ENCODE results near the gene VRK1.

VRK1 gene

DNA sequence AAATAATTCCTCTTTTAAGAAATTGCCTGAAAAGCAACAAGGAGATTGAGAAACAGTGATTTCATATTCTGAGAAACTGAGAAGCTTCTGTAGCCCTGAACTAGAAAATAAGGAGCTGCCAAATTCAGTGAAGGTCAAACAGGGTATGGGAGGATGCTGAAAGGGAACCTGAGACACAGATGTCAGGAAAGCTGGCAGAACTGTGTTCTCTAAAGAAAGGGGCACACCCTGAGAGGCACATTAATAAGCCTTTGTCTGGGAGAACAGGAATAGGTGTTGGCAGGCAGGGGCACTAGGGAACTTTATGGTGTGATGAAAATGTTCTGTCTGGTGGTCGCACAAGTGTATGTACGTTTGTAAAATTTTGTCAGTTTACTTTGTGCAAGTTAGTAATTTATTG is 29.6 kb downstream of the VRK1 start:
- TF ChIP-seq GATA3 (IDR thresholded peaks at IDR 0.05; ENCODE audit: low read depth, low read length) (no peak), GATA2 (IDR thresholded peaks at IDR 0.05; ENCODE audit: low read depth, low read length) (no peak)

- no peak for TF ChIP-seq GATA2 (IDR thresholded peaks at IDR 0.05; ENCODE audit: low read depth, low read length)
- no peak for TF ChIP-seq GATA3 (IDR thresholded peaks at IDR 0.05; ENCODE audit: low read depth, low read length)
These were observed 30.1 kb downstream of the VRK1 start for GRCh38 chr14:96827290-96827689.

GRCh38 chr14:96829791-96830190 is 32.6 kb downstream of the VRK1 start:
- TF ChIP-seq GATA3 (IDR thresholded peaks at IDR 0.05; ENCODE audit: low read depth, low read length): no peak
- no peak for TF ChIP-seq GATA2 (IDR thresholded peaks at IDR 0.05; ENCODE audit: low read depth, low read length)

- TF ChIP-seq GATA2 (IDR thresholded peaks at IDR 0.05; ENCODE audit: low read depth, low read length) (no peak), GATA3 (IDR thresholded peaks at IDR 0.05; ENCODE audit: low read depth, low read length) (no peak)
These were observed 33.8 kb downstream of the VRK1 start for GRCh38 chr14:96830946-96831345.

DNA sequence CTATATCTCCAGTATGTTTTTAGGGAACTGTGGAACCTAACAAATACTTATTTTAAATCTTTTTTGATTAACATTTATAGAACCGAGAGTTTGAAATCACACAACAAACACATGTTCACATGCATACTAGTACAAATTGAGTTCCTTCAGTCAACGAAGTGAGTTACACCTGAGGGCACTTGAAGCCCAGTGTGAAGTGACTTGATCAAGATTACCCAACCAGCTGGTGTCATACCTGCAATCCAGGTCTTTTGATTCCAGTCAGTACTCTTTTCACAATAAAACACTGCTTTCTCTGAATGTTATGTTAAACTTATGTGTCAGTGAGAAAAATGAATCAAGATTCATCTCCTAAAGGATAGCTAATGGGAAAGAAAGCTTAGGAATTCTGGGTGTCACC is 35.2 kb downstream of the VRK1 start:
- TF ChIP-seq GATA3 (IDR thresholded peaks at IDR 0.05; ENCODE audit: low read depth, low read length) (no peak), GATA2 (IDR thresholded peaks at IDR 0.05; ENCODE audit: low read depth, low read length) (no peak)

GRCh38 chr14:96838449-96838848 is 41.3 kb downstream of the VRK1 start:
- TF ChIP-seq GATA2 (IDR thresholded peaks at IDR 0.05; ENCODE audit: low read depth, low read length) (no peak), GATA3 (IDR thresholded peaks at IDR 0.05; ENCODE audit: low read depth, low read length) (no peak)

- TF ChIP-seq GATA2 (IDR thresholded peaks at IDR 0.05; ENCODE audit: low read depth, low read length) (no peak), GATA3 (IDR thresholded peaks at IDR 0.05; ENCODE audit: low read depth, low read length) (no peak)
These were observed 42.1 kb downstream of the VRK1 start for GRCh38 chr14:96839251-96839650.

DNA sequence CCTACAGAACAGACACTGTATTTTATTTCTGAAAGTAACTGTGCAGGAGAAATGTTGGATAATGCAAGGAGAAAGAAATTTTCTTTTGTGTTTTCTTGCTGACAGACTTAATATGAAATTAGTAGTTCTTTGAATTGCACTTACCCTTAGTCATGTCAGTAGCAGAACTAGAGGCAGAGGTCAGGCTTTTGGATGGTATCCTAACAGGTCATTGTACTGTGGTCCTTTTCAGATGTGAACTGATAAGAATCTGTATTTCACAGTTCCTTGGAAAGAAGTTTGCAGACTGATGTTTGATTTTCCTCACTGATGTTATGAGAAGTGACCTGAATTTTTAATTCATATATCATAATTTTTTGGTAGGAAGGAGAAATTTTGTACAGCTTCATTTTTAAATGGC is 46.0 kb downstream of the VRK1 start:
- TF ChIP-seq GATA3 (IDR thresholded peaks at IDR 0.05; ENCODE audit: low read depth, low read length) (no peak), GATA2 (IDR thresholded peaks at IDR 0.05; ENCODE audit: low read depth, low read length) (no peak)

GRCh38 chr14:96844857-96845570 is 47.8 kb downstream of the VRK1 start:
- TF ChIP-seq GATA3 (IDR thresholded peaks at IDR 0.05; ENCODE audit: low read depth, low read length) (no peak), GATA2 (IDR thresholded peaks at IDR 0.05; ENCODE audit: low read depth, low read length) (no peak)

DNA sequence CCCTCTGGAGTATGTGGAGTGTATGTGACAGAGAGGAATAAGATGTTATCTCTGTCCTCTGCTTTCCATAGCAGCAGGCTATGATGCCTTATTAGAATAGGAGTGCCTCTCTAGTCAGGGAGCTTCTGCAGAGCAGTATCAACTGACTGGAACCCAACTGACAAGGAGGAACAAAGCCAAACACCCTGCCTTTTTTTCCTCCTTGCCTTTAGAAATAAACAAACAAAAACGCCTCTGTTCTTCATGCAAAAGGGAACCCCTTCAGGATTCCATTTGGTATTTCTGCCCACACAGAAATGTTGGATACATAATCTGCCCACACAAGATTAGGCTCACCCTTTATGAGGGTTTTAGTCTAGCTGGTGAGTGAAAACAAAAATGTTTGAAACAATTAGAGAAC is 50.3 kb downstream of the VRK1 start:
- TF ChIP-seq GATA3 (IDR thresholded peaks at IDR 0.05; ENCODE audit: low read depth, low read length): peak; percentile 8; the same call in 1 of the 2 replicates
- no peak; the same call in 1 of the 2 replicates for TF ChIP-seq GATA2 (IDR thresholded peaks at IDR 0.05; ENCODE audit: low read depth, low read length)

- TF ChIP-seq GATA2 (IDR thresholded peaks at IDR 0.05; ENCODE audit: low read depth, low read length) (no peak), GATA3 (IDR thresholded peaks at IDR 0.05; ENCODE audit: low read depth, low read length) (no peak)
These were observed 50.8 kb downstream of the VRK1 start for GRCh38 chr14:96848011-96848410.

DNA sequence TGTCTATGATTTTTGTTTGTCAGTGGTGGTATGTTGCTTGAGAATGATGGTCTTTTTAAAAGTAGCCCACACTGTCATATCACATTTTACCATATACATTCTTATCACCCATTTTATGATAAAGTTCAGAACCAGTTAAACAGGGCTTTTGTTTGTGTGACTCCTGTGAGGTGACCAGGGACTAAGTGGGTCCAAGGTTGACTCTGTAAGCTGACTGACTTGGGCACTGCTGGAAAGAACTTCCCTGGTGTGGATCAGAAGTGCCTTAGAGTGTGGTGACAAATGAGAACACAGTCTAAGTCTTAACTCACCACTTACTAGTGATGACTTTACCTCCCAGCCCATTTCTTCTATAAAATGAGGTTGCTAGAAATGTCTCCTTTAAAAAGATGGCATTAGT is 52.6 kb downstream of the VRK1 start:
- TF ChIP-seq GATA3 (IDR thresholded peaks at IDR 0.05; ENCODE audit: low read depth, low read length) (no peak), GATA2 (IDR thresholded peaks at IDR 0.05; ENCODE audit: low read depth, low read length) (no peak)

DNA sequence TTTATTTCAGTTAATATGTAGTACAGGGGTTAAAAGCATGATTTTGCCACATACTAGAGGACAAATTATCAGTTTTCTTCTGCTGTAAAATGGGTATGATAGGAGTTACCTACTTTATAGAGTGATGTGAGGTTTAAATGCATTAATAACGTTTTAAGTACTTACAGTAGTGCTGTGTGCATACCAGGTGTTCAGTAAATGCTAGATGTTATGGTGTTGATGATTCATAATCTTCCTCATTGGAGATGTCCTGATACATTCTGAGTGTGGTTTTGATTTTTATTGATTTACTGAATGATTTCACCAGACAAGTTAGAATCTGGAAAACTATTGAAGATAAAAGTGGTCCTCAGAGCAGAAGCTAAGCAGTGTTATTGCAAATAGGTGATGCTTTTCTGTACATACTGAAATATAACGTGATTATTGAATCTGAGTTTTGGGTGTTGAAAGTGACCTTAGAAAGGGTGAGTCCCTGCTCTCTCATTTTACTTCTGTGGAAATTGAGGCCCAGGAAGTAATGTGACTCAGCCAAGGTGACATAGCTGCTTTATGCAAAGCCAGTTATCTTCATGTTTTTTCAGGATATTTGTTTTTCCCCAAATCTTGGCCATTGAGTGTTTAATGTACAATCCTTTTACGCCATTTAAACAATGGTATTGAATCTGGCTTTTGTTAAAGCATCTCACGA is 54.7 kb downstream of the VRK1 start:
- no peak for TF ChIP-seq GATA3 (IDR thresholded peaks at IDR 0.05; ENCODE audit: low read depth, low read length)
- no peak for TF ChIP-seq GATA2 (IDR thresholded peaks at IDR 0.05; ENCODE audit: low read depth, low read length)

- TF ChIP-seq GATA3 (IDR thresholded peaks at IDR 0.05; ENCODE audit: low read depth, low read length) (no peak), GATA2 (IDR thresholded peaks at IDR 0.05; ENCODE audit: low read depth, low read length) (no peak)
These were observed 55.7 kb downstream of the VRK1 start for GRCh38 chr14:96852823-96853422.

- TF ChIP-seq GATA2 (IDR thresholded peaks at IDR 0.05; ENCODE audit: low read depth, low read length) (no peak), GATA3 (IDR thresholded peaks at IDR 0.05; ENCODE audit: low read depth, low read length) (no peak)
These were observed 61.5 kb downstream of the VRK1 start for GRCh38 chr14:96858643-96859042.
